Measurements from ENCODE around the gene ASB16. TPM values are rescaled to one million over a fixed set of nuclear protein-coding genes. Genes with fewer than 3 reads are reported as not detected.

The ASB16 gene
- total RNA-seq, 3 donors from 2014 or later (not counting 1 experiment from before 2014, with no cell fraction given): not detected

- Histone ChIP-seq H3K4me1 (ENCODE audit: control insufficient read depth, insufficient read depth, low read length) (peaks cover 61% of the 10 kb centered on the region), H3K27me3 (ENCODE audit: control insufficient read depth, insufficient read depth, low read length) (no peaks in the 10 kb centered on the region), H3K27ac (ENCODE audit: low read length) (no peak overlapping the region), H3K4me3 (ENCODE audit: low read length) (no peak overlapping the region), H3K36me3 (ENCODE audit: control insufficient read depth, insufficient read depth, low read length) (peaks cover 53% of the 10 kb centered on the region), H3K9me3 (ENCODE audit: control insufficient read depth, insufficient read depth, low read length) (no peaks in the 10 kb centered on the region)
- Mint-ChIP-seq H3K9me3 (no peaks in the 10 kb centered on the region), H3K27me3 (ENCODE audit: low read depth in 2 of 2) (no peaks in the 10 kb centered on the region), H3K4me1 (peaks cover 30 to 42% of the 10 kb centered on the region in 2 donors), H3K36me3 (no peaks in the 10 kb centered on the region), H3K4me3 (no peak overlapping the region), H3K27ac (peak overlapping the region; percentile 50 to 61)
- no peak for TF ChIP-seq CTCF (IDR thresholded peaks at IDR 0.05)
- ATAC-seq: no peak
- WGBS (ENCODE audit: insufficient coverage): 100% methylated on average over 1 of the region's 1 CpG
- intact Hi-C loops (cut with micrococcal nuclease): loop anchor here (5.0 to 10.0 kb wide), 2 partner anchors 133 to 291 kb away; partner anchors contain the start of genes GPATCH8 and GRN
- peak in 1 of 2 donors; percentile 3 for DNase-seq
These were observed 43.7 kb downstream of the ASB16 start for GRCh38 chr17:44214230-44214494.

GRCh38 chr17:44214896-44215295, 44.4 kb downstream of the ASB16 start:
- Histone ChIP-seq H3K9me3 (ENCODE audit: control insufficient read depth, insufficient read depth, low read length) (no peaks in the 10 kb centered on the region), H3K4me1 (ENCODE audit: control insufficient read depth, insufficient read depth, low read length) (peaks cover 58% of the 10 kb centered on the region), H3K4me3 (ENCODE audit: low read length) (no peak overlapping the region), H3K27me3 (ENCODE audit: control insufficient read depth, insufficient read depth, low read length) (no peaks in the 10 kb centered on the region), H3K27ac (ENCODE audit: low read length) (no peak overlapping the region), H3K36me3 (ENCODE audit: control insufficient read depth, insufficient read depth, low read length) (peaks cover 46% of the 10 kb centered on the region)
- Mint-ChIP-seq H3K4me3 (no peak overlapping the region), H3K27ac (no peak overlapping the region), H3K27me3 (ENCODE audit: low read depth in 2 of 2) (no peaks in the 10 kb centered on the region), H3K36me3 (no peaks in the 10 kb centered on the region), H3K4me1 (peaks cover 29 to 42% of the 10 kb centered on the region in 2 donors), H3K9me3 (no peaks in the 10 kb centered on the region)
- ATAC-seq (no peak), DNase-seq (peak in 1 of 2 donors; percentile 6)
- TF ChIP-seq CTCF (IDR thresholded peaks at IDR 0.05): no peak
- 95% methylated on average over 6 of the region's 6 CpGs for WGBS (ENCODE audit: insufficient coverage)
- intact Hi-C loops (cut with micrococcal nuclease): loop anchor here (5.0 to 10.0 kb wide), 2 partner anchors 132 to 290 kb away; partner anchors contain the start of genes GPATCH8 and GRN

- peaks cover 47% of the 10 kb centered on the region for H3K4me1 ChIP-seq (ENCODE audit: control insufficient read depth, insufficient read depth, low read length)
- H3K36me3 ChIP-seq (ENCODE audit: control insufficient read depth, insufficient read depth, low read length): peaks cover 42% of the 10 kb centered on the region
- H3K27ac Mint-ChIP-seq: no peak overlapping the region
- WGBS (ENCODE audit: insufficient coverage): 32% methylated on average over 3 of the region's 5 CpGs
- peak overlapping the region; percentile 56 for H3K27ac ChIP-seq (ENCODE audit: low read length)
- H3K36me3 Mint-ChIP-seq: no peaks in the 10 kb centered on the region
- no peaks in the 10 kb centered on the region for H3K27me3 Mint-ChIP-seq (ENCODE audit: low read depth in 2 of 2)
- no peaks in the 10 kb centered on the region for H3K27me3 ChIP-seq (ENCODE audit: control insufficient read depth, insufficient read depth, low read length)
- no peak overlapping the region for H3K4me3 ChIP-seq (ENCODE audit: low read length)
- intact Hi-C loops (cut with micrococcal nuclease): loop anchor here (10.0 kb wide), 1 partner anchor 289 kb away; the partner anchor contains the start of gene GPATCH8
- ATAC-seq: no peak
- no peak overlapping the region for H3K4me3 Mint-ChIP-seq
- no peaks in the 10 kb centered on the region for H3K9me3 ChIP-seq (ENCODE audit: control insufficient read depth, insufficient read depth, low read length)
- peaks cover 23 to 43% of the 10 kb centered on the region in 2 donors for H3K4me1 Mint-ChIP-seq
- no peaks in the 10 kb centered on the region for H3K9me3 Mint-ChIP-seq
- TF ChIP-seq CTCF (IDR thresholded peaks at IDR 0.05): no peak
- DNase-seq: peak in 1 of 2 donors; percentile 73
These were observed 45.7 kb downstream of the ASB16 start for GRCh38 chr17:44216173-44216572.

GRCh38 chr17:44216694-44217093, 46.2 kb downstream of the ASB16 start:
- Mint-ChIP-seq H3K36me3 (no peaks in the 10 kb centered on the region), H3K4me3 (peak overlapping the region; percentile 53), H3K27ac (peak overlapping the region in 1 of 2 donors; percentile 10), H3K27me3 (ENCODE audit: low read depth in 2 of 2) (no peaks in the 10 kb centered on the region), H3K9me3 (no peaks in the 10 kb centered on the region), H3K4me1 (peaks cover 29 to 48% of the 10 kb centered on the region in 2 donors)
- peaks cover 49% of the 10 kb centered on the region for H3K4me1 ChIP-seq (ENCODE audit: control insufficient read depth, insufficient read depth, low read length)
- H3K36me3 ChIP-seq (ENCODE audit: control insufficient read depth, insufficient read depth, low read length): peaks cover 37% of the 10 kb centered on the region
- TF ChIP-seq CTCF (IDR thresholded peaks at IDR 0.05): no peak
- intact Hi-C loops (cut with micrococcal nuclease): loop anchor here (10.0 kb wide), 1 partner anchor 288 kb away; the partner anchor contains the start of gene GPATCH8
- no peak overlapping the region for H3K4me3 ChIP-seq (ENCODE audit: low read length)
- H3K9me3 ChIP-seq (ENCODE audit: control insufficient read depth, insufficient read depth, low read length): no peaks in the 10 kb centered on the region
- 50% methylated on average over 5 of the region's 5 CpGs for WGBS (ENCODE audit: insufficient coverage)
- ATAC-seq (no peak), DNase-seq (peak in 1 of 2 donors; percentile 30)
- H3K27me3 ChIP-seq (ENCODE audit: control insufficient read depth, insufficient read depth, low read length): no peaks in the 10 kb centered on the region
- H3K27ac ChIP-seq (ENCODE audit: low read length): peak overlapping the region; percentile 1

All from natural killer cell (primary cell).